Left kidney (tissue), 2 donors: Measurements from ENCODE around the gene NID2. TPM values are rescaled to one million over a fixed set of nuclear protein-coding genes. Genes with fewer than 3 reads are reported as not detected.

Experiments
- DNase-seq: peaks from one replicate; pipeline ENCODE4 v3.0.0-alpha.2; 2013
- polyA plus RNA-seq: library from polyadenylated mRNA; unstranded; fragments of 120-200 nt; gene quantifications from one replicate; pipeline ENCODE4 v1.2.1, GENCODE V29; 2013; ENCODE audit not compliant: insufficient read length

The NID2 gene
- polyA plus RNA-seq, 1 donor = 109 TPM

DNA sequence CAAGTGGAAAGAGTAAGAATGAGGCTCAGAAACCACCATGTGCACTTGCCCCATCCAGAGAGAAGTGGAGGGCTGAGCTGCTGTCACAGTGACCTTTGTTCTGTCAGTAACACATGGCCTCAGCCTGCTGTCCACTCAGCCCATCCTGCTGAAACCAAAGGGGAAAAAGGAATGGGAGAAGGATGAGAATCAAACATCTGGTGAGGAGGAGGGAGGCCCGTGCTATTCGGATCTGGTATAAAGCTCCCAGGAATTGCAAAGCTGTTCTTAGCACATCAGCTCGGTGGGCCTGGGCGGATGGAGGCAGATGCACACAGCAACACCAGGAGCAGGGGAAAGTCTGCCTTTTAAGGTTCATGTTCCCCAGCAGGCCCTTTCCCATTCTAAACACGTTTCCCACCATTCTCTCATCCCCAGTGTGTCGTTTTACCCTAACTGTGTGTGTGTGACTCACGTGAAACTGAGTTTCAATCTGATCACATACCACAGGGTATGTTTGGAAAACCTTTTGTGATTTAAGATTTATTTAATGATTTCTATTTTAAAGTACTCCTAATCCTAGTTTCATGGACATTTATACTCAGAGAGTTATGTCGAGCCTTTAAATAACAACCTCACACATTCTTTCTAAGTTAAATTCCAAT, 42.7 kb downstream of the NID2 start:
- DNase-seq = no peak

DNA sequence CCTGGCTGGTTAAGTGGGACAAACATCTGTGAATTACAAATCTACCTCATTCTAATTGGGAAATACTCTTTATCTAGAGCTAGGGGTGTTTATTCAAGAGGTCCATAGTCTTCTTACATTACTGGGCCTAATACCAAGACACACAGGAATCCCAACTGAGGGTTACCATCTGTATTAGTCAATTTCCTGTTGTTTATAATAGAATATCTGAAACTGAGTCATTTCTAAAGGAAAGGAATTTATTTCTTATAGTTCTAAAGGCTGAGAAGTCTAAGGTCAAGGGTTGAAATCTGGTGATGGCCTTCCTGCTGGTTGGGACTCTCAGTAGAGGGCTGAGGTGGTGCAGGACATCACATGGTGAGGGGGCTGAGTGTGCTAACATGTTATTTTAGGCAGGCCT, 43.5 kb downstream of the NID2 start:
- DNase-seq = no peak

GRCh38 chr14:52023518-52023917, 45.3 kb downstream of the NID2 start:
- no peak for DNase-seq

- no peak for DNase-seq
These were observed 46.8 kb downstream of the NID2 start for GRCh38 chr14:52021957-52022600.

DNA sequence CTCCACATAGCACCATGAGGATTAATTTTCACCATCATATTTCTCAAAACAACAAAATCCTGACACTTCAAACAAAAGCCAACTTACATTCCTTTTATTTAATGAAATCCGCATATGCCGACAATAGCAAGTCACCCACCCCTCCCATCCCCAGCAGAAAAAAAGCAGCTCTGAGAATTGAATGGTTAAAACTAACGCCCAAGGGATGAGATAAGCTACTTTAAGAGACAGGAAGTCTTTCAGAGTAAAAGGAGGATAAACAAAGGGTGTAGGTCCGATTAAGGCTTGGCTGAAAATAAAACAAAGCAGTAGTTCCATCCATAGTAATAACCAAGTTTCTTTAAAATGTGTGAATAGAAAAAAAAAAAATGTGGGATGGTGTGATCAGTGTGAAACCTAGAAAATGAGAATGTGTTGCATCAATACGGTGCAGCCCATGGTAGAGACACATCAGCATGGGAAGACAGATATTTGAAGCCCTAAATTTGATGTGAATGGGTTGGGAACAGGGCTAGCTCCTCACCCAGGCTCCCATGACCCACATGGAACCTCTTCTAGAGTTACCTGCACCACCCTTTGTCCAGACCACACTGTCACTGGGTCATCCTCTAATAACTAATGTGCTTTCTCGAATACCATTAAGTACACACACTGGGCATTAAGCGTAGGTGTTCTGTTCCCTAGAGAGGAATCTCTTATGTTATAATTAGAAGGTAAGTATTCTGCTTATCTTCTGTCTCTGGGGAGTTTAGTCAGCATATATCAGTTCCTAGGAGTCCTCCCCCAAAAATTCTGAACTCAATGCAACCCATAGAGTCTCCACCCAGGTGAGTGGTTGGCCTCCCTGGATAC, 47.8 kb downstream of the NID2 start:
- DNase-seq = no peak

DNA sequence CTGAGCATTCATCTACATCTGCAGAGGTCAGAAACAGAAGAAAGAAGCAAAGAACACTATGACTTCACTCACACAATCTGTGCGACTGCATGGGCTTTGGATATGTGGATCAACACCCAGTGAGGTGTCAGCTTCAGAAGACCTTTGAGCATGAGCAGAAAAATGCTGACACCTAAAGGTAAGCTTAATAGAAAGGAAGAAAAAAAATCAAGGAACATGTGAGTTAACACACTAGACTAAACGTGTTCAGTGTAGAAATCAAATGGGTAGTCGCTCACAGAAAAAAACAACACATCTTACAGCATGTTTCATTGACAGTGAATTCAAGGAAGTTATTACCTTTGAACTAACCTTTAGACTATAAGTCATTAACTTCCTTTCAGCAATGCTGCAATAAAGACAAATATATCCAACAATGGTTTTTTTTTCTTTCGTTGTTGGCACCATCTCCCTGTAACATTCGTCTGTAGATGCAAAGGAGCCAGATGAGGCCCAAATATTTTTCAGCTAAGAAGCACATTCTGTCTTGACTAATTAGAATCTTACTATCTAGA, 48.6 kb downstream of the NID2 start:
- DNase-seq = no peak

DNA sequence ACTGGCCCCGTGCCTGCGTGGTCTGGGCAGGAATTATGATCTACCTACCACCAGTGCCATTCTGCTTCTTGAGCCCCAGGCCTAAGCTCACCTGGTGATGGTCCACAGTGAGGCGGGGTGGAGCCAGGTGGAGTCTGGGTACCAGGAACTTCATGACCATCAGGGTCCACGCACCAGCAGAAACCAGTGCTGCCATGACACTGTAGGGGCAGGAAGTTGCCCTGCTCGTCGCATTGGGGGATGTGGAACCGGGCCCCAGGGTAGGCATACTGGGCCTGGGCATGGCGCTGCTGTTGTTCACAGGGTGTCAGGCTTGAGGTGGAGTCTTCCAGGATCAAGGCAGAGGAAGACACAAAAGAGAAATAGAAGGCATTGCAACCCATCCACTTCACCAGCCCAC, 49.9 kb downstream of the NID2 start:
- no peak for DNase-seq

GRCh38 chr14:52018252-52018651, 50.6 kb downstream of the NID2 start:
- DNase-seq = no peak

DNA sequence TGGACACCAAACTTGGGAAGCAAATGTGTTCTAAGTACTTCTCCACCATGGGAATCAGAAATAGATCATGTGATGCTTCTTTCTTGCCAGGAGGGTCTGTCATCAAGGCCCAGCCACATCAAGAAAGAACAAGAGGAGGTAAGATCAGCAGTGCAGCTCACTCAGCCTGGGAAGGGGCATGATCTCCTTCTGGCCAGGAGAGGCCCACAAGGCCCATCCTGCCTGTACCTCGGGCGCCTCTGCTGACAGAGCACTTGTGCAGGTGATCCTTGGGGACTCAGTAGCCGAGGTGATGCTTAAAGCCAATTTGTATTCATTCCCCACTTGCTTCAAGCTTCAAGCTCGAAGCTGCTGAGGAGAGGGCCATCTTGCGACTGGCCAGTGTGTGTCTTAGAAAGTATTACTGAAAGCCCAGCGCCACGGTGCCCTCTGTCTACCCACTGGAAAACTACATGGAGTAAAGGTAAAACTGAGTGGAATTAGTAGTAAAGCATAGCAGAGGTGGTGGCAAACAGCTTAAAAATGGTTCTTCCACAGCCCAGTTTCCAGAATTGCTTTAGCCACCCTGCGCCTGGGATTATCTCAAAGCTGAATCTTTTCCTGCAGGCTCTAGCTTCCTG, 53.3 kb downstream of the NID2 start:
- no peak for DNase-seq

DNA sequence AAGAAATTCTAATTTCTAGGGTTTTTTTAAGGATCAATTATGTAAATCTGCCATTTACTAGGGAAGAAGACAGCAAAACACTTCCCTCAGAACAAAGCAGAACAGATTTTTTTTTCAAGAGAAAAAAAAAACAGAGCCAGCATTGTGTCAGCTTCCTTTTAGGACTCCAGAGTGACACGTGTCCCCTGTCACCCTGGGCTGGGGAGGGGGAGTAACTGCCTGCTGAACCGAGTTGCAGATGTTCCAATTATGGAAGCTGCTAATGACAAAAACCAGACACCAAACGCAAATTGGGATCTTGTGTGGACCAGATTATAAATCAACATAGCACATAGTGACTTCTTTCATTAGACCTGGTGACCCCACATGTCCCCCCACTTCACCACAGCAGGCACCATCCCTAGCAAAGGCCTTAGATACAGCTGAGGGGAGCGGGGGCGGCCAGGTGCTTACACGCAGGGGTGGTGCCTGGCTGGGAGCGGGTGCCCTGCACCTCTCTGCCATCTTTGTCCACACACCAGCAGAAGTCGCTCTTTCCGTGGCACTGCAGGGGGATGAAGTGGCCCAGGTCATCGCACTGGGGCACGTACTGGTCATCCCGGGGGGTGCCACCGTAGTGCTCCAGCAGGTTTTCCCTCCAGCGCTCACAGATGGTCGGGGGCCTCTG, 54.1 kb downstream of the NID2 start:
- DNase-seq = no peak

- DNase-seq = no peak
These were observed 54.8 kb downstream of the NID2 start for GRCh38 chr14:52013984-52014600.

DNA sequence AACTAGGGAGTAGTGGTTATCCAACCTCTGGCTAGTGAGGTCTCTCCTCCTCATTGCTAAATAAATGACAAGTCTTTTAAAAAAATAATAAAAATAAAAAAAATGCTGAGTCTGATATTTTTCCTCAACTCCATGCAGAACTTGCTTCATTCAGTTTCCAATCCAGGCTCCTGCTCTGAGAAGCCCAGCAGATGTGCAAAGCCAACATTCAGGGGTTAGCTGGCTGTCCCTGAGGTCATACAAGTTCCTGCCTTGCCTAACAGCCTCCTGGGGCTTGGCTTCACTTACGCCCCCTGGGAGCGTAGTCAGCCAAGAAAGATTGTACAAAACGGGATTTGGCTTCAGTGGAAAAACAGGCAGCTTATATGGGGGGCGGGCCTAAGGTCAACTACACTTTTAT, 56.2 kb downstream of the NID2 start:
- DNase-seq = no peak

DNA sequence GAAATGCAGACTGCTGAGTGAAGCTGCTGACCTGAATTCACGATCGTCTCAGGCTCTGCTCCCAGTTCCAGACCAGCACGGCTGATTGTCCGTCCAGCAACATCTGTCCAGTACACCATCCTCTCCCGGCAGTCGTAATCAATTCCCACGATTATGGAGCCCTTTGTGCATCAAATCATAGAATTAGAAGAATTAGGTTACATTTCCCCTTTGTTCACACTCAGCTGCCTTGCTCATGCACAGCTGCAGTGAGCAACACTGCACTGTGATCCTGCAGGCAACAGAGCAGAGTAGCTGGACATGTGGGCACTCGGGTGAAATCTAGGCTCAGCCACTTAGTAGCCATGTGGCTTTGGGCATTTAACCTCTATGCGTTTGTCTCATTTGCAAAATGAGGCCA, 57.3 kb downstream of the NID2 start:
- no peak for DNase-seq

GRCh38 chr14:52010173-52010693, 58.6 kb downstream of the NID2 start:
- no peak for DNase-seq

DNA sequence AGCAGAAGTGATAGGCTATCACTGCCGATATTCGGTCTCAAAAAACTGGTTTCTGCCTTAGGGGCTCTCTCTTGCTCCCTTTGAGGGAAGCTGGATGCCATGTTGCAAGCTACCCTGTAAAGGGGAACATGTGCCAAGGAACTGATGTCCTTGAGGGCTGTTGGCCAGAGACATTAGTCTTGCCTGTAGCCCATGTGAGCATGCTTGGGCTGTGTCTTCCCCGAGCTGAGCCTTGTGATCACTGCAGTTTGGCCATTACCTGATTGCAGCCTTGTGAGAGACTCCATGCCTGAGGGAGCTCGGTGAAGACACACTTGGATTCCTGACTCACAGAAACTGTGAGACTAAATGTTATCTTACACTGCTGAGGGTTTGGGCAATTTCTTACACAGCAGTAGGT, 60.7 kb downstream of the NID2 start:
- DNase-seq = no peak

DNA sequence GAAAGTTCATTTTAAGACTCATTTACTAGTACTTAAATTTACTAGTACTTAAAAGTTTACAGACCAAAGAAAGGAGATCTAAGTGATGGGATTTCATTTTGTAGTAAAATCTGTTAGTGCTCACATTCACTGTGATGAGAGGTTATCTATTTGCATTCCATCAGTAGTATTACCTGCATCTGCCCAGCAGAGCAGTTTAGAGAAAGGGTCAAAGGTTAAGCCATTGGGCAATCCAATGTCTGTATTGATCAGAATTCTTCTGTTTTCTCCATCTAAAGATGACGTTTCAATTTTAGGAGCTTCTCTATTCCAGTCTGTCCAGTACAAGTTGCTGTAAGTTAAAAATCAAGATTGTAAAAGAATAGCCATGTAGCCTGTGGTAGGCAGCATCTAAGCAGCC, 61.2 kb downstream of the NID2 start:
- no peak for DNase-seq

GRCh38 chr14:52007211-52007610, 61.6 kb downstream of the NID2 start:
- no peak for DNase-seq

DNA sequence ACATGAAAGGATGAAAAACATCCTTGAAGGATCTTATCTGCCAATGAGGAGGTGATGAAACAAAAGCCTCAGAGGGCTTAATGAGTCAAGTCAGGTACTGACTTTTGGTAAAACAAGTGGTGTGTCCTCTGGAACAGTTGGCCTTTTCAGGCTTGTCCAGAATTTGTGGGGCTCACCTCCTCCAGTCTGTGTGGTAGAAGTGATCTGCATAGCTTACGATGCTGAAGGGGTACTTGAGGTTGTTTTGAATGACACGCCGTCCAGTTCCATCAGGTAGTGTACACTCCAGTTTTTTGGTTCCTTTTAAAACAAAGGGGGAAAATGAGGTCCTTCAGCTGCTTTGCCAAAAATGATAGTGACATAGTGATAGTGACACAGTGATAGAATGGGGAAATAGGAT, 62.5 kb downstream of the NID2 start:
- DNase-seq = no peak

DNA sequence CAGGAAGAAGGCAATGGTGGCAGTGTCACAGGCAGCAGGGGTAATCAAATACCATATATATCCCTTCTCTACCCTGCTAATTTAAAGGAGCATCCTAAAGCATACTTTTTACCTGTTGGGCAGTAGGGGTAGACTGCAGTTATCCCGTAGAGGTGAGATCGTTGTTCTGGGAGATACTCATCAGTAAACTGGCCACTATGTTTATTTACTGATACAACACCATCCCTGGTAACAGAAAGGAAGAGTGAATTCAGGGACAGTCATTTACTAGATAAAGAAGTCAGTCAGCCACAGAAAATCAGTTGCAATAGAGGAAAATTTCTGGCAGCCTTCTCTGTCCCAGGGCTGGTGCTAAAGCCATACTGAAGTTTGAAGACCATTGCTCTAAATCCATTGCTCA, 63.2 kb downstream of the NID2 start:
- DNase-seq = no peak

- DNase-seq = no peak
These were observed 65.5 kb downstream of the NID2 start for GRCh38 chr14:52003324-52003723.

DNA sequence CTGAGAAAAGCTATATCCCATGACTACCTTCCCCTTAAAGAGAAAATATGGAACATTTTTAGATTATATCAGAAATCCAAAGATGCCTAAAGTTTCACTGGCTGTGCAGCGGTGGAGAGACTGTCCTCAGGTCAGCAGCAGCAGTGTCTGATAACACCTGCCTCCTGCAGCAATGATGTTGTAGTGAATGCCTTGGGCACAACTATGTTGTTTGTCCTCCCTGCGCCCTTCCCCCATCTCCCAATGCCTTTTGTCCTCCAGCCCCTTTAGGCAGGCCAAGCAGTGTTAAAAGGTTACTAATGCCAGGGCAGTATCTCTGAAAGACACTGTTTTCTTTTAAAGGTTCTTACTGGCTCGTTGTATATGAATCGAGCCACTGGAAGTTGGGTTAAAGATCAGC, 66.3 kb downstream of the NID2 start:
- DNase-seq = no peak
